IMR-90 (cell line): ENCODE results near the gene MED23. TPM values are rescaled to one million over a fixed set of nuclear protein-coding genes. Genes with fewer than 3 reads are reported as not detected.

Experiments used
- ATAC-seq: fragments of 200-7000 bp; cut with Tn5 transposase; 2 replicates; pipeline ENCODE4 v1.9.1; 2020; ENCODE audit warnings: low read depth, mild to moderate bottlenecking, moderate library complexity
- BruUV-seq: library from RNA; stranded (reverse); fragments of 400-500 nt; replicated peaks from 2 replicates; lab custom pipeline; 2021; lab: Mats Ljungman, UMichigan
- CTCF ChIA-PET: fragments of 300-600 bp; formaldehyde crosslinking; extraction: SDS; loops from one replicate; lab custom pipeline; 2021; ENCODE audit warnings: antibody characterized with exemption; lab: Yijun Ruan, JAX
- POLR2A ChIA-PET: fragments of 300-600 bp; sonication (Branson Sonifier 250); formaldehyde crosslinking; loops from one replicate; lab custom pipeline; 2022; ENCODE audit warnings: antibody characterized with exemption; ENCODE audit not compliant: unreplicated experiment; lab: Charles Lee
- DNase-seq: peaks from one replicate; pipeline ENCODE4 v3.0.0; 2013
- H2AFZ ChIP-seq: replicated peaks from 2 replicates; pipeline ENCODE3; 2013; ENCODE audit warnings: low read length, mild to moderate bottlenecking; ENCODE audit not compliant: poor library complexity
- H2AK5ac ChIP-seq: 2 replicates; pipeline ENCODE4 v1.6.1; 2013; ENCODE audit warnings: low read depth, low read length, inconsistent platforms
- H2AK9ac ChIP-seq: replicated peaks from 2 replicates; pipeline ENCODE3; 2013; ENCODE audit warnings: mild to moderate bottlenecking, low read depth, low read length, moderate library complexity; ENCODE audit not compliant: poor library complexity
- H2BK120ac ChIP-seq: 2 replicates; pipeline ENCODE4 v1.6.1; 2013; ENCODE audit warnings: low read depth, low read length, inconsistent platforms
- H2BK15ac ChIP-seq: 3 replicates; pipeline ENCODE4 v1.6.1; 2013; ENCODE audit warnings: low read depth, low read length, inconsistent platforms
- H2BK20ac ChIP-seq: 2 replicates; pipeline ENCODE4 v1.6.1; 2013; ENCODE audit warnings: low read depth, mild to moderate bottlenecking, inconsistent platforms, low read length, moderate library complexity
- H2BK5ac ChIP-seq: 2 replicates; pipeline ENCODE4 v1.6.1; 2013; ENCODE audit warnings: mild to moderate bottlenecking, low read depth, low read length, inconsistent platforms; ENCODE audit not compliant: poor library complexity, severe bottlenecking
- H3K14ac ChIP-seq: replicated peaks from 2 replicates; pipeline ENCODE4 v1.6.1; 2013; ENCODE audit warnings: low read depth, low read length, inconsistent platforms
- H3K18ac ChIP-seq: 2 replicates; pipeline ENCODE4 v1.6.1; 2013; ENCODE audit warnings: low read depth, low read length, control low read depth
- H3K23ac ChIP-seq: 2 replicates; pipeline ENCODE4 v1.6.1; 2013; ENCODE audit warnings: low read depth, low read length, inconsistent platforms
- H3K27ac ChIP-seq: 2 replicates; pipeline ENCODE4 v1.5.1; 2013; ENCODE audit warnings: mild to moderate bottlenecking, control low read depth, low read length; ENCODE audit not compliant: insufficient read depth
- H3K27me3 ChIP-seq: 2 replicates; pipeline ENCODE4 v1.6.1; 2013; ENCODE audit warnings: low read length; ENCODE audit not compliant: control insufficient read depth, insufficient read depth
- H3K36me3 ChIP-seq: 2 replicates; pipeline ENCODE4 v1.6.1; 2013; ENCODE audit warnings: low read length, mixed read lengths; ENCODE audit not compliant: control insufficient read depth, insufficient read depth
- H3K4ac ChIP-seq: 2 replicates; pipeline ENCODE4 v1.6.1; 2013; ENCODE audit warnings: low read depth, low read length, inconsistent platforms
- H3K4me1 ChIP-seq: 2 replicates; pipeline ENCODE4 v1.6.1; 2013; ENCODE audit warnings: low read length, mixed read lengths; ENCODE audit not compliant: control insufficient read depth, insufficient read depth
- H3K4me2 ChIP-seq: 2 replicates; pipeline ENCODE4 v1.6.1; 2013; ENCODE audit warnings: low read depth, mild to moderate bottlenecking, control low read depth, low read length, moderate library complexity
- H3K4me3 ChIP-seq: 2 replicates; pipeline ENCODE4 v1.5.1; 2013; ENCODE audit warnings: low read depth, mild to moderate bottlenecking, control low read depth, low read length, moderate library complexity; ENCODE audit not compliant: insufficient read depth
- H3K56ac ChIP-seq: 2 replicates; pipeline ENCODE4 v1.6.1; 2013; ENCODE audit warnings: low read length, inconsistent platforms; ENCODE audit not compliant: insufficient read depth; ENCODE audit errors: extremely low read depth
- H3K79me1 ChIP-seq, 2 experiments: 2 replicates each; pipeline ENCODE4 v1.6.1; 2013; ENCODE audit warnings: low read length in 2 of 2, inconsistent platforms in 1 of 2, low read depth in 1 of 2
- H3K9ac ChIP-seq: 2 replicates; pipeline ENCODE4 v1.6.1; 2013; ENCODE audit warnings: low read depth, low read length, control low read depth
- H3K9me1 ChIP-seq: 2 replicates; pipeline ENCODE4 v1.6.1; 2013; ENCODE audit warnings: low read length, inconsistent platforms; ENCODE audit not compliant: insufficient read depth
- H3K9me3 ChIP-seq: 2 replicates; pipeline ENCODE4 v1.6.1; 2013; ENCODE audit warnings: low read length; ENCODE audit not compliant: control insufficient read depth, insufficient read depth
- H4K20me1 ChIP-seq: 2 replicates; pipeline ENCODE4 v1.6.1; 2013; ENCODE audit warnings: low read length, inconsistent platforms; ENCODE audit not compliant: insufficient read depth
- H4K5ac ChIP-seq: 2 replicates; pipeline ENCODE4 v1.6.1; 2013; ENCODE audit warnings: mild to moderate bottlenecking, low read depth, low read length, control low read depth
- H4K8ac ChIP-seq, 2 experiments: 2 replicates each; pipeline ENCODE4 v1.6.1; 2013; ENCODE audit warnings: low read depth in 2 of 2, low read length in 2 of 2, control low read depth in 1 of 2, inconsistent platforms in 1 of 2
- H4K91ac ChIP-seq: 2 replicates; pipeline ENCODE4 v1.6.1; 2013; ENCODE audit warnings: low read depth, low read length, inconsistent platforms; ENCODE audit not compliant: insufficient read depth
- CEBPB ChIP-seq: IDR thresholded peaks from 2 replicates; pipeline ENCODE4 v1.6.1; 2012; ENCODE audit warnings: low read depth, low read length, improper control_type of control experiment
- CHD1 ChIP-seq: IDR thresholded peaks from 2 replicates; pipeline ENCODE4 v1.6.1; 2012; ENCODE audit warnings: low read depth, low read length, improper control_type of control experiment
- CTCF ChIP-seq: conservative IDR thresholded peaks from 2 replicates; pipeline ENCODE4 v1.5.1; 2012; ENCODE audit warnings: mild to moderate bottlenecking, low read depth, low read length, improper control_type of control experiment
- FOS ChIP-seq: fragments of 150-350 bp; IDR thresholded peaks from 2 replicates; pipeline ENCODE4 v1.6.1; 2016; ENCODE audit warnings: low read depth, low read length
- MAZ ChIP-seq: IDR thresholded peaks from 2 replicates; pipeline ENCODE4 v1.6.1; 2012; ENCODE audit warnings: low read depth, mild to moderate bottlenecking, low read length, improper control_type of control experiment, moderate library complexity, borderline replicate concordance
- MXI1 ChIP-seq: IDR thresholded peaks from 2 replicates; pipeline ENCODE4 v1.6.1; 2012; ENCODE audit warnings: low read depth, mild to moderate bottlenecking, low read length, moderate library complexity, borderline replicate concordance
- NFE2L2 ChIP-seq: fragments of 150-350 bp; IDR thresholded peaks from 2 replicates; pipeline ENCODE4 v1.6.1; 2016; ENCODE audit warnings: low read depth, mild to moderate bottlenecking, low read length
- POLR2A ChIP-seq: IDR thresholded peaks from 2 replicates; pipeline ENCODE4 v1.6.1; 2012; ENCODE audit warnings: mild to moderate bottlenecking, low read depth, low read length
- RCOR1 ChIP-seq: IDR thresholded peaks from 2 replicates; pipeline ENCODE4 v1.6.1; 2012; ENCODE audit warnings: mild to moderate bottlenecking, low read length, improper control_type of control experiment; ENCODE audit not compliant: insufficient replicate concordance
- RFX5 ChIP-seq: IDR thresholded peaks from 2 replicates; pipeline ENCODE4 v1.8.0; 2012; ENCODE audit warnings: low read depth, mild to moderate bottlenecking, low read length, moderate library complexity
- WGBS, 2 experiments: methylation state at CpG; one replicate each; pipeline versions ENCODE4 v1.1.5 to v1.1.7; 2013; ENCODE audit warnings: missing lambda C conversion rate in 2 of 2; ENCODE audit not compliant: insufficient read length in 1 of 2; ENCODE audit errors: extremely low coverage in 2 of 2; 5-methylcytosine and 5-hydroxymethylcytosine counted together
- dilution Hi-C: fragments of 300-500 bp; cut with HindIII; formaldehyde crosslinking; loops from one replicate; pipeline ENCODE4 v1.14.3; 2018; ENCODE audit warnings: low sequenced_read_pairs; ENCODE audit not compliant: unreplicated experiment
- in situ Hi-C: fragments of 300-500 bp; cut with MboI; formaldehyde crosslinking; loops from 3 replicates; pipeline ENCODE4 v1.14.3; 2019; ENCODE audit warnings: low sequenced_read_pairs, inconsistent platforms, mixed read lengths
- intact Hi-C: fragments of 100-400 bp; cut with micrococcal nuclease; formaldehyde crosslinking; loops from 2 replicates; pipeline ENCODE4 v1.10.0; 2022
- polyA plus RNA-seq, 3 experiments: library from polyadenylated mRNA; depleted of rRNA; stranded (reverse); fragments of >200 nt; gene quantifications; 2 replicates each; pipeline ENCODE4 v1.2.3, GENCODE V29; 2012; ENCODE audit warnings: low replicate concordance in 1 of 3
- total RNA-seq: library from RNA; depleted of rRNA; stranded (reverse); fragments of >200 nt; gene quantifications from 2 replicates; pipeline ENCODE4 v1.2.3, GENCODE V29; 2012

MED23 gene
- total and polyA plus RNA-seq, 2 of the 4 experiments (the other 2 are of a cell fraction) = 16.0 to 40.7 TPM

- Histone ChIP-seq H3K9ac (no peak overlapping the region), H3K9me1 (no peaks in the 10 kb centered on the region; the same call in 1 of the 2 replicates), H3K36me3 (peaks cover 5% of the 10 kb centered on the region; the same call in 1 of the 2 replicates), H4K20me1 (no peaks in the 10 kb centered on the region), H4K5ac (no peak overlapping the region), H2AK9ac (no peak overlapping the region), H3K14ac (no peak overlapping the region), H2AFZ (no peak overlapping the region), H3K4me3 (no peak overlapping the region), H3K4ac (no peak overlapping the region), H3K4me2 (no peak overlapping the region), H3K9me3 (no peaks in the 10 kb centered on the region), H2BK15ac (no peak overlapping the region), H3K79me1 (no peaks in the 10 kb centered on the region), H2BK120ac (no peak overlapping the region), H3K56ac (no peak overlapping the region), H2AK5ac (no peak overlapping the region), H3K27me3 (no peaks in the 10 kb centered on the region), H2BK5ac (no peak overlapping the region), H4K91ac (no peak overlapping the region), H3K4me1 (no peaks in the 10 kb centered on the region), H2BK20ac (no peak overlapping the region), H3K23ac (no peak overlapping the region), H3K18ac (no peak overlapping the region), H4K8ac (no peak overlapping the region), H3K27ac (no peak overlapping the region)
- ChIA-PET CTCF (no interaction called here), POLR2A (no interaction called here)
- ATAC-seq (no peak), DNase-seq (no peak)
- BruUV-seq = no TSS peak
- intact Hi-C loops (no loop called here), dilution Hi-C loops (no loop called here), in situ Hi-C loops (no loop called here)
- no peak for TF ChIP-seq MXI1
- no peak for TF ChIP-seq FOS
- TF ChIP-seq CEBPB = no peak
- TF ChIP-seq MAZ = no peak
- TF ChIP-seq RCOR1 = no peak
- TF ChIP-seq POLR2A = no peak
- no peak for TF ChIP-seq RFX5
- no peak for TF ChIP-seq NFE2L2
- TF ChIP-seq CTCF = no peak
- TF ChIP-seq CHD1 = no peak
- WGBS, 2 experiments = 20% methylated on average over 1 of the region's 2 CpGs; no CpG with 5 or more reads in 1 of the 2 experiments
Measured at GRCh38 chr6:131574133-131574532, 53.9 kb downstream of the MED23 start.
